GM12892 (cell line): ENCODE results near the gene GHITM.

Experiments
- POLR2A ChIP-seq: IDR thresholded peaks from 2 replicates; pipeline ENCODE4 v1.6.1; 2011; ENCODE audit warnings: low read depth, low read length, control low read depth
- POLR2AphosphoS5 ChIP-seq: IDR thresholded peaks from 2 replicates; pipeline ENCODE4 v1.6.1; 2011; ENCODE audit warnings: low read depth, low read length, control low read depth
- TAF1 ChIP-seq: IDR thresholded peaks from 2 replicates; pipeline ENCODE4 v1.6.1; 2011; ENCODE audit warnings: low read depth, mild to moderate bottlenecking, control low read depth, low read length, borderline replicate concordance

- TF ChIP-seq POLR2A: no peak
- TF ChIP-seq TAF1: no peak
- no peak for TF ChIP-seq POLR2AphosphoS5
These were observed 8.0 kb downstream of the GHITM start for GRCh38 chr10:84147347-84147746.
